Skeletal muscle tissue (tissue), 4 donors: ENCODE data around the gene CALCOCO2. TPM values are rescaled to one million over a fixed set of nuclear protein-coding genes. Genes with fewer than 3 reads are reported as not detected.
"Not testable (repeated sequence)": the region's sequence is repeated elsewhere in the genome, so short reads cannot be mapped to it uniquely, and the experiment has no call there.

ENCODE experiments used
- H3K27ac ChIP-seq: one replicate; pipeline ENCODE4 v1.7.0; 2013; ENCODE audit warnings: mild to moderate bottlenecking, low read depth, low read length, inconsistent platforms
- H3K27me3 ChIP-seq, 3 donors: one replicate each; pipeline ENCODE4 v1.7.0; 2013; ENCODE audit warnings: low read length in 3 of 3; ENCODE audit not compliant: control insufficient read depth in 3 of 3, insufficient read depth in 3 of 3
- H3K36me3 ChIP-seq, 3 donors: one replicate each; pipeline ENCODE4 v1.7.0; 2013; ENCODE audit warnings: low read length in 3 of 3; ENCODE audit not compliant: control insufficient read depth in 3 of 3, insufficient read depth in 3 of 3
- H3K4me1 ChIP-seq, 3 donors: one replicate each; pipeline ENCODE4 v1.7.0; 2013; ENCODE audit warnings: low read length in 3 of 3, mild to moderate bottlenecking in 3 of 3; ENCODE audit not compliant: control insufficient read depth in 3 of 3, insufficient read depth in 3 of 3
- H3K4me3 ChIP-seq, 3 donors: one replicate each; pipeline ENCODE4 v1.7.0; 2013; ENCODE audit warnings: low read length in 3 of 3
- H3K9ac ChIP-seq, 3 donors: one replicate each; pipeline ENCODE4 v1.7.0; 2013; ENCODE audit warnings: low read length in 3 of 3, mild to moderate bottlenecking in 3 of 3, moderate library complexity in 2 of 3, low read depth in 1 of 3
- H3K9me3 ChIP-seq, 3 donors: one replicate each; pipeline ENCODE4 v1.7.0; 2013; ENCODE audit warnings: low read length in 3 of 3; ENCODE audit not compliant: control insufficient read depth in 3 of 3
- total RNA-seq: library from RNA; depleted of rRNA; stranded (reverse); fragments of >200 nt; gene quantifications from one replicate; pipeline ENCODE4 v1.2.3, GENCODE V29; 2014
- donor health status: Osteomylitis.

Gene CALCOCO2
- total RNA-seq, 1 donor from 2014 or later = 29.2 TPM

GRCh38 chr17:48871551-48872351 lies 40.9 kb downstream of the CALCOCO2 start:
- Histone ChIP-seq H3K9ac (peak overlapping the region in 2 of 3 donors; percentile 3 to 5), H3K27me3 (no peaks in the 10 kb centered on the region), H3K27ac (no peak overlapping the region), H3K4me1 (peaks cover 9 to 16% (median 13%) of the 10 kb centered on the region in 3 donors), H3K36me3 (no peaks in the 10 kb centered on the region), H3K9me3 (no peaks in the 10 kb centered on the region), H3K4me3 (no peak overlapping the region)

GRCh38 chr17:48872409-48872808 lies 41.6 kb downstream of the CALCOCO2 start:
- H3K4me1 ChIP-seq = peaks cover 9 to 16% (median 13%) of the 10 kb centered on the region in 3 donors

GRCh38 chr17:48873209-48873608 lies 42.4 kb downstream of the CALCOCO2 start:
- Histone ChIP-seq H3K27me3 (no peaks in the 10 kb centered on the region), H3K9me3 (no peaks in the 10 kb centered on the region), H3K9ac (no peak overlapping the region), H3K27ac (peak overlapping the region; percentile 19), H3K36me3 (no peaks in the 10 kb centered on the region), H3K4me1 (peaks cover 9 to 16% (median 13%) of the 10 kb centered on the region in 3 donors), H3K4me3 (no peak overlapping the region)

More at GRCh38 chr17:48872409-48872808, 41.6 kb downstream of the CALCOCO2 start:
- not testable (repeated sequence) for H3K36me3 ChIP-seq, H3K9me3 ChIP-seq, H3K9ac ChIP-seq, H3K27me3 ChIP-seq, H3K4me3 ChIP-seq
- H3K27ac ChIP-seq = peak overlapping the region; percentile 12

- H3K9ac ChIP-seq = no peak overlapping the region
- H3K36me3 ChIP-seq = no peaks in the 10 kb centered on the region
- peak overlapping the region; percentile 19 for H3K27ac ChIP-seq
- H3K9me3 ChIP-seq = no peaks in the 10 kb centered on the region
- no peak overlapping the region for H3K4me3 ChIP-seq
- no peaks in the 10 kb centered on the region for H3K27me3 ChIP-seq
- H3K4me1 ChIP-seq = peaks cover 9 to 16% (median 13%) of the 10 kb centered on the region in 3 donors
Observed at GRCh38 chr17:48873696-48874443, 43.0 kb downstream of the CALCOCO2 start.

- no peaks in the 10 kb centered on the region for H3K4me1 ChIP-seq
- no peak overlapping the region for H3K27ac ChIP-seq
- H3K9ac ChIP-seq = no peak overlapping the region
- H3K27me3 ChIP-seq = peaks cover 0 to 6% (median 6%) of the 10 kb centered on the region in 3 donors
- no peak overlapping the region for H3K4me3 ChIP-seq
- no peaks in the 10 kb centered on the region for H3K36me3 ChIP-seq
- H3K9me3 ChIP-seq = no peaks in the 10 kb centered on the region
Observed at GRCh38 chr17:48878920-48879898, 48.4 kb downstream of the CALCOCO2 start.

- H3K27me3 ChIP-seq = peaks cover 0 to 6% (median 6%) of the 10 kb centered on the region in 3 donors
- no peak overlapping the region for H3K9ac ChIP-seq
- H3K36me3 ChIP-seq = no peaks in the 10 kb centered on the region
- H3K4me1 ChIP-seq = peaks cover 0 to 3% (median 2%) of the 10 kb centered on the region in 3 donors
- H3K27ac ChIP-seq = no peak overlapping the region
- no peak overlapping the region for H3K4me3 ChIP-seq
- H3K9me3 ChIP-seq = no peaks in the 10 kb centered on the region
Observed at GRCh38 chr17:48882272-48882671, 51.4 kb downstream of the CALCOCO2 start.

GRCh38 chr17:48883171-48883570 lies 52.3 kb downstream of the CALCOCO2 start:
- Histone ChIP-seq H3K9ac (no peak overlapping the region), H3K9me3 (no peaks in the 10 kb centered on the region), H3K4me3 (no peak overlapping the region), H3K27ac (no peak overlapping the region), H3K27me3 (peaks cover 0 to 6% (median 6%) of the 10 kb centered on the region in 3 donors), H3K36me3 (no peaks in the 10 kb centered on the region), H3K4me1 (peaks cover 0 to 3% (median 2%) of the 10 kb centered on the region in 3 donors)

GRCh38 chr17:48890086-48890485 lies 59.3 kb downstream of the CALCOCO2 start:
- Histone ChIP-seq H3K27ac (no peak overlapping the region), H3K4me1 (peaks cover 13 to 16% (median 15%) of the 10 kb centered on the region in 3 donors)

GRCh38 chr17:48892940-48893645 lies 62.3 kb downstream of the CALCOCO2 start:
- Histone ChIP-seq H3K9me3 (no peaks in the 10 kb centered on the region), H3K27ac (peak overlapping the region; percentile 94), H3K9ac (peak overlapping the region; percentile 97 to 99 (median 98)), H3K27me3 (no peaks in the 10 kb centered on the region), H3K36me3 (peaks cover 19 to 29% (median 28%) of the 10 kb centered on the region in 3 donors), H3K4me1 (peaks cover 13 to 16% (median 15%) of the 10 kb centered on the region in 3 donors), H3K4me3 (peak overlapping the region; percentile 96 to 99 (median 99))

More at GRCh38 chr17:48890086-48890485, 59.3 kb downstream of the CALCOCO2 start:
- Histone ChIP-seq H3K9ac (no peak overlapping the region), H3K4me3 (no peak overlapping the region), H3K27me3 (no peaks in the 10 kb centered on the region), H3K9me3 (no peaks in the 10 kb centered on the region), H3K36me3 (peaks cover 5 to 8% (median 8%) of the 10 kb centered on the region in 3 donors)
